Prostate gland (tissue), 2 donors: ENCODE data around the gene RRP1B.

Experiments
- POLR2A ChIP-seq: fragments of 450-650 bp; IDR thresholded peaks from one replicate; pipeline ENCODE4 v1.6.1; 2016; ENCODE audit warnings: antibody characterized with exemption, mild to moderate bottlenecking
- POLR2AphosphoS5 ChIP-seq: sonication (generic); formaldehyde crosslinking; IDR thresholded peaks from one replicate; pipeline ENCODE4 v1.6.1; 2017; ENCODE audit warnings: antibody characterized with exemption
- TF ChIP-seq, protein P1 (sequence below), 4 experiments: fragments of 200-600 bp in 2 of 4; fragments of 450-650 bp in 2 of 4; sonication (generic) in 2 of 4; IDR thresholded peaks; 1 replicate in 3 of 4; 2 replicates in 1 of 4; pipeline ENCODE4 v1.5.1; 2016 to 2019; ENCODE audit warnings: antibody characterized with exemption in 4 of 4, mild to moderate bottlenecking in 2 of 4, moderate library complexity in 2 of 4

DNA sequence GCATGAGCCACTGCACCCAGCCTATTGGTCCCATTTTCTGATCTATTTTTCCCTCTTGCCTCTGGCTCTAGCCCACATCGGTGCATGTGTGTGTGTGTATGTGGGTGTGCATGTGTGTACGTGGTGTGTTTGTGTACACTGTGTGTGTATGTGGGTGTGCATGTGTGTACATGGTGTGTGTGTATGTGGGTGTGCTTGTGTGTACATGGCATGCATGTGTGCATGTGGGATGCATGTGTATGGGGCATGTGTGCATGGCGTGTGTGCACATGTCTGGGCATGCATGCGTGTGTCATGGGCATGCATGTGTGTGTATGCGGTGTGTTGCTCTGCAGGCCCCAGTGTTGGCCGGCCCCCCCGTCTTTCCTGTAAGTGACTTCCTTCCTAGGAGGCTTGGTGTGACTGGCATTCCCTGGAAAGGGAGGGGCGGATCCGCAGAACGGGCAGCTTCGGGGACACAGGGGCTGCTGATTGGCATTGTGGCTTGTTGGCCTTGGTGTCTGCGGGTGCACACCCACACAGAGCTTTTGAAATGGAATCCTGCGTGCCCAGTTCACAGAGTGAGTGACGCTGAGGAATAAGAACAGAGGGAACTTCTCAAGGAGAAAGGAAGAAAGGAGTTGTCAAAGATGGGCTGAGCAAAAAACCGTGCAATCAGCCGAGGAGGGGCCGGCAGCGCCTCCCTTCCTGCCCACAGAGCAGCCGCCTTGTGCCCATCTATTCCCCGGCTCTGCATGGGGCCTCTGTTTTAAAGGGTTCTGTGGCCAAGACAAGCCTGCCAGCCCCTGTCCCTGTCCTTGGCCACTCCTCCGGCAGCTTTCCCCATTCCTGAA lies 67.5 kb downstream of the RRP1B start:
- TF ChIP-seq, protein P1, sequence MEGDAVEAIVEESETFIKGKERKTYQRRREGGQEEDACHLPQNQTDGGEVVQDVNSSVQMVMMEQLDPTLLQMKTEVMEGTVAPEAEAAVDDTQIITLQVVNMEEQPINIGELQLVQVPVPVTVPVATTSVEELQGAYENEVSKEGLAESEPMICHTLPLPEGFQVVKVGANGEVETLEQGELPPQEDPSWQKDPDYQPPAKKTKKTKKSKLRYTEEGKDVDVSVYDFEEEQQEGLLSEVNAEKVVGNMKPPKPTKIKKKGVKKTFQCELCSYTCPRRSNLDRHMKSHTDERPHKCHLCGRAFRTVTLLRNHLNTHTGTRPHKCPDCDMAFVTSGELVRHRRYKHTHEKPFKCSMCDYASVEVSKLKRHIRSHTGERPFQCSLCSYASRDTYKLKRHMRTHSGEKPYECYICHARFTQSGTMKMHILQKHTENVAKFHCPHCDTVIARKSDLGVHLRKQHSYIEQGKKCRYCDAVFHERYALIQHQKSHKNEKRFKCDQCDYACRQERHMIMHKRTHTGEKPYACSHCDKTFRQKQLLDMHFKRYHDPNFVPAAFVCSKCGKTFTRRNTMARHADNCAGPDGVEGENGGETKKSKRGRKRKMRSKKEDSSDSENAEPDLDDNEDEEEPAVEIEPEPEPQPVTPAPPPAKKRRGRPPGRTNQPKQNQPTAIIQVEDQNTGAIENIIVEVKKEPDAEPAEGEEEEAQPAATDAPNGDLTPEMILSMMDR (IDR thresholded peaks at IDR 0.05) = no peak
- no peak for TF ChIP-seq POLR2AphosphoS5
- no peak for TF ChIP-seq POLR2A
